Left colon (tissue), 2 donors: ENCODE measurements around the gene SULF2. TPM values are rescaled to one million over a fixed set of nuclear protein-coding genes. Genes with fewer than 3 reads are reported as not detected.
"Not testable (repeated sequence)": the region's sequence is repeated elsewhere in the genome, so short reads cannot be mapped to it uniquely, and the experiment has no call there.

Source experiments
- ATAC-seq: fragments of 200-7000 bp; cut with Tn5 transposase; one replicate; pipeline ENCODE4 v1.9.1; 2020; ENCODE audit warnings: mild to moderate bottlenecking, moderate library complexity
- DNase-seq, 2 donors: peaks; one replicate each; pipeline ENCODE4 v3.0.0-alpha.2; 2020
- intact Hi-C, 2 donors: fragments of 100-400 bp; cut with DNase I in 1 of 2; cut with micrococcal nuclease in 1 of 2; formaldehyde crosslinking; loops; one replicate each; pipeline versions ENCODE4 v1.11.2 to v1.14.0; 2022; cut with DNase I, micrococcal nuclease
- long read RNA-seq: library from polyadenylated mRNA; unstranded; transcript quantifications from one replicate; pipeline ENCODE4 v2.0.0, GENCODE V29; 2021
- total RNA-seq, 2 donors: library from RNA; stranded (reverse); fragmentation: NEBNext Ultra II Directional; extraction: Animal tissue kit (Norgen Biotek cat#: 25700); gene quantifications; one replicate each; pipeline ENCODE4 v1.2.1, GENCODE V29; 2021
- donor health status: DM: no; HTN: no; CAD: no.
- donor health status: DM: yes; HTN: yes; CAD: no.

Gene SULF2
- total RNA-seq: 100 to 1,000 TPM; 124 to 177 TPM
- long read RNA-seq, partial matches to known transcripts: 83 of 212 reads
- long read RNA-seq, other reads (novel, unspliced or antisense): 127 of 212 reads

GRCh38 chr20:47785311-47785853 is at the start of gene SULF2:
SULF2 (minus strand) TSS chr20:47785481; CDS start chr20:47757363, 28,118 bp downstream.
- DNase-seq (peak; percentile 59 to 79), ATAC-seq (peak; percentile 66)
- intact Hi-C loops: no loop called here

DNA sequence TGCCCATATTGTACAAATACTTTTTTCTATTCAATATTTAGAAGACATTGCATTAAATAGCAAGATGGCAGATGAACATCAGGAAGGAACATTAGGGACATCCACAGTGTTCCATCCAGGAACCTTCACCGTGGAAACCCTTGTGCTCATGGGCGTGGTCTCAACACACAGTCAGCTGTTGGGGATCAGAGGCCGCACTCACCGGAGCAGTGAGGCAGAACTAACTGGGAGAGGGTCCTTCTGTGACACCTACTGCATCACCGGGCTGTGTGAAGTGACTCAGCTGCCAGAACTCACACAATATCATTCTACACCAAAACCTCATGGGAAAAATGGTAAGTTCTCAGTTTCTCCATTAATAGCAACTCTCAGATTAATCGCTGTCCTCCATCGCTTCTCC is 46.4 kb upstream of the SULF2 start:
- DNase-seq, intact Hi-C loops, ATAC-seq: not testable (repeated sequence)

- DNase-seq, intact Hi-C loops, ATAC-seq: not testable (repeated sequence)
Measured at GRCh38 chr20:47826716-47827115, 41.4 kb upstream of the SULF2 start.

GRCh38 chr20:47826006-47826405 is 40.7 kb upstream of the SULF2 start:
- DNase-seq, ATAC-seq, intact Hi-C loops: not testable (repeated sequence)

- intact Hi-C loops: no loop called here
- no peak for ATAC-seq
- DNase-seq: no peak
Measured at GRCh38 chr20:47825011-47825762, 39.9 kb upstream of the SULF2 start.

DNA sequence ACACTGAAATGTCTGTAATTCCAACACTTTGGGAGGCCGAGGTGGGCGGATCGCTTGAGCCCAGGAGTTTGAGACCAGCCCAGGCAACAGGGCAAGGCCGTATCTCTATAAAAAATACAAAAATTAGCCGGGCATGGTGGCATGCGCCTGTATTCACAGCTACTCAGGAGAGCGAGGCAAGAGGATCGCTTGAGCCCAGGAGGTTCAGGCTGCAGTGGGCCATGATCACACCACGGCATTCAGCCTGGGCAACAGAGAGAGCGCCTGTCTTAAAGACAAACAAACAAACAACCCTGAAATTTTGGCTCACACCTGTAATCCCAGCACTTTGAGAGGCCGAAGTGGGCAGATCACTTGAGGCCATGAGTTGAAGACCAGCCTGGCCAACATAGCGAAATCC is 38.7 kb upstream of the SULF2 start:
- intact Hi-C loops, ATAC-seq: not testable (repeated sequence)

DNA sequence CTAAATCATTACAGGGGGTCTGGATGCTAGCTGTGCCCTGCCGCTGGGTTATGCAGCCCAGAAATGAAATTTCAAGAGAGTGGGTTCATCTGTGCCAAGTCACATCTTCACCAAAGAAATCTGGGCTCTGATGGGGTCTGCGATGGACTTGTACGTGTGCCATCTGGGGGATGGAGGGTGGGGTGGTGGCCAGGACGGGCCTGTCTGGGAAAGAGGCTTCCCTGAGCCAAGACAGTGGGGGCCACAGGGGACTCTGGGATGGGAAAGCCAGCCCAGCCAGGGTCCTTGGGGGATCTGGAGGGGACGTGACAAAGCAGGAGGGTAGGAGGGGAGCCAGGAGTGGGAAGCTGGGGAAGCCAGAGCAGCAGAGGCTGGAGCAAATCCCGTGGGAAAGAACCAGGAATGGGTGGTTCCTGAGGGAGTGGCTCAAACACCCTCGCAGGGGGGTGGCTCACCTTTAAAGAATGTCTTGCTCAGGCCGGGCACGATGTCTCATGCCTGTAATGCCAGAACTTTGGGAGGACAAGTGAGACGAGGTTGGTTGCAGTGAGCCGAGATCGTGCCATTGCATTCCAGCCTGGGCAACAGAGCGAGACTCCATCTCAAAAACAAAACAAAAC is 36.3 kb upstream of the SULF2 start:
- ATAC-seq: no peak
- intact Hi-C loops: no loop called here
- no peak for DNase-seq

More for the DNA sequence above, 38.7 kb upstream of the SULF2 start:
- not testable (repeated sequence) for DNase-seq

GRCh38 chr20:47818996-47819609 is 33.8 kb upstream of the SULF2 start:
- DNase-seq (no peak), ATAC-seq (no peak)
- intact Hi-C loops: no loop called here

DNA sequence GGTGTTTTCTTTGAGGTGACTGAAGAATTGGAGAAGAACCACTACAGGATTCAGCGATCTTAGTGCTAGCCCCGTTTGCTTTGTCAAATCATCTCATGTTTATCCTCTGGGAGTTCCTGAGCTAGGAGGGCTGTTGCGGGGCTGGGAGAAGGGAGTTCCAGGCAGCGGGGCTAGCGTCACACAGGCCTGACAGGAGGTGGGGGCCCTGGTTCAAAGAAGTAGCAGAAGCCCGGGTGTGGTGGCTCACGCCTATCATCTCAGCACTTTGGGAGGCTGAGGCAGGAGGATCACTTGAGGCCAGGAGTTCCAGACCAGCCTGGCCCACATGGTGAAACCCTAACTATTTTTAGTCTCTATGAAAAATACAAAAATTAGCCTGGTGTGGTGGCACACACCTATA is 33.2 kb upstream of the SULF2 start:
- no peak for ATAC-seq
- no peak for DNase-seq
- intact Hi-C loops: no loop called here

- intact Hi-C loops: no loop called here
- DNase-seq: no peak
- ATAC-seq: no peak
Measured at GRCh38 chr20:47818016-47818415, 32.7 kb upstream of the SULF2 start.

- ATAC-seq: no peak
- no peak for DNase-seq
- intact Hi-C loops: no loop called here
Measured at GRCh38 chr20:47817573-47817972, 32.3 kb upstream of the SULF2 start.

DNA sequence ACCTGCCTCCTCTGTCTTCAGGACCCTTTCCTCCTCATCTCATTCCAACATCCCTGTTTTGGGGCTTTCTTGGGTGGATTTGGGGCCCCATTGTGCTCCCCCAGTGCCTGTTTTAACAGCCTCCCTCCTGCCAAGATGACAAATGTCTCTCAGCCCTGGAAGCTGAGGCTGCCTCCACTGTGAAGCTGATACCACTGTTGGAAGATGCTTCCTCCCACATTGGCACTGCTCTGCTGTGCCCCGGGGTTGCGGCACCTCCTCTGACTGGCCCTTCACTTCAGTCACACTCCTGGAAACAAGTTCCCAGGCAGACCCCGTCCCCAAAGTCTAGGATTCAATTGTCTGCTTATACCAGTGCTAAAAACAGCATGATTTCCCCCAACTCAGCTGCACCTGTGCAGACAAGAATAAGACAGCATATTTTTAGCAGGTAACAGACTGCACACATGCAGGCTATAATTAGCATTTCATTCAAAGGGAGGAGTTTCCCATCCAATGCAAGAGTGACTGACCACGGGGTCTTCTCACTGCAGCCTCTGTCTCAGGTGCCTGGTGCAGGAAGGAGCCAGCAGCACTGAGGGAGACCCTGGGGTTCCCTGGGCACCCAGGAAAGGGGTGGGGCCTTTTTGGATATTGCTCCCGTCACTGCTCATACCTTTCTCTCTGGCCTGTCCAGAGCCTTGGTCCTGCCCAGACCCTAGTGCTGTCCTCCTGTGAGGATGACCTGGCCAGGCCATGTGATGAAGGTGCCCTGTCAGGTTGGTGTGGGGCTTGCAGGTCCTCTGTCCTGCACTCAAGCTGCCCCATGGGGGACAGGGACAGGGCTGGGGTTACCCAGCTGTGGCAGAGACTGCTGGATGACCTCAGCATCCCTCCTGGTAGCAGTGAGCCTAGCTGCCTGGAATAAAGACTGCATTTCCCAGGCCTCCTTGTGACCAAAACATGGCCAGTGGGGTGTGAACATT is 31.5 kb upstream of the SULF2 start:
- DNase-seq (no peak), ATAC-seq (no peak)
- intact Hi-C loops: no loop called here

- no peak for ATAC-seq
- DNase-seq: peak in 1 of 2 donors; percentile 9
- intact Hi-C loops: no loop called here
Measured at GRCh38 chr20:47815866-47816265, 30.6 kb upstream of the SULF2 start.

DNA sequence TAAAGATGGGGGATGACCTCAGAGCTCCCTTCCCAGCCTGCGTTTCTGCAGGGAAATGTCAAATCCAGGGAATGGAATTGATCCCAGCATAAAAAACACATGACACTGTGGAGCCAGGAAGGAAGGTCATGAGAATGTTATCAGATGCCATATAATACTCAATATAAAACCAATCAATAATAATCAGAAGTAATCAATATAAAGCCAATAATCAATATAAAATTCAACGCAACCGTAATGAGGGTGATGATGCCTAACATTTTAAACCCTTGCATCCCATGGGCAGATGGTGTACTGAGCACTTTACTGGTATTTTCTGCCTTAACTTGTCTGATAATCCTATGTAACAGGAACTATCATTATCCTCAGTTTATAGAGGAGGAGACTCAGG is 30.1 kb upstream of the SULF2 start:
- no peak for DNase-seq
- ATAC-seq: no peak
- intact Hi-C loops: no loop called here

DNA sequence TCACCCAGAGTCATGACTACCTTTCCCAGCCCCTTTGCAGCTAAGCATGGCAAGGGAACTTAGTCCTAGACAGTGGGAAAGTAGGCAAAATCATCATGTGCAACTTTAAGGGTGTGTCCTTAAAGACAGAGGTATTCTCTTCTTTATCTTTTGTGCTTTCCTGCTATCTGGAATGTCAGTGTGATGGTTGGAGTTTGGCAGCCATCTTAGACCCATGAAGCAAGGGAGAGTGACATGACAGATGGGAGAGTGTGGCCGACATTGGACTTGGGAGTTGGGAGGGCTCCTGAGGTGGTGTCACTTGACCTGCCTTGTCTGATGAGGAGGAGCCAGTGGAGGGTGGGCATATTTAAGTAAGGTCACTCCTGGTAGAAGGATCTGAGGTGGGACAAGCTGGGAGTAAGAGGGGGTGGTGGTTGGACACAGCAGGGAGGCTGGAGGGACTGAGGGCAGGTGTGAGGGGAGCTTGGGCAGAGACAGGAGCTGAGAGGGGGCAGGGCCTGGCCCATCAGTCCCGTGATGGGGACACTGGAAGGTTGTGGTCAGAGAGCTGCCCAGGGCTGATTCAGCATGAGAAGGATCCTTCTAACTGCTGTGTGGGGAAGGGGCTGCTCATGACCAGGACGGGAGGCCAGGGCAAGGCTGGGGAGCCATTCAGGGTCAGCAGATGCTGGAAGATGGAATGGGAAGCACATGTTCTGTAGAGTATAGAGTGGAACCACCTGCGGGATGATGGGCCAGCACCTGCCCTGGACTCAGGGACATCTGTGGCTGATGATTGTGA is 29.5 kb upstream of the SULF2 start:
- DNase-seq: no peak
- intact Hi-C loops: no loop called here
- ATAC-seq: no peak

DNA sequence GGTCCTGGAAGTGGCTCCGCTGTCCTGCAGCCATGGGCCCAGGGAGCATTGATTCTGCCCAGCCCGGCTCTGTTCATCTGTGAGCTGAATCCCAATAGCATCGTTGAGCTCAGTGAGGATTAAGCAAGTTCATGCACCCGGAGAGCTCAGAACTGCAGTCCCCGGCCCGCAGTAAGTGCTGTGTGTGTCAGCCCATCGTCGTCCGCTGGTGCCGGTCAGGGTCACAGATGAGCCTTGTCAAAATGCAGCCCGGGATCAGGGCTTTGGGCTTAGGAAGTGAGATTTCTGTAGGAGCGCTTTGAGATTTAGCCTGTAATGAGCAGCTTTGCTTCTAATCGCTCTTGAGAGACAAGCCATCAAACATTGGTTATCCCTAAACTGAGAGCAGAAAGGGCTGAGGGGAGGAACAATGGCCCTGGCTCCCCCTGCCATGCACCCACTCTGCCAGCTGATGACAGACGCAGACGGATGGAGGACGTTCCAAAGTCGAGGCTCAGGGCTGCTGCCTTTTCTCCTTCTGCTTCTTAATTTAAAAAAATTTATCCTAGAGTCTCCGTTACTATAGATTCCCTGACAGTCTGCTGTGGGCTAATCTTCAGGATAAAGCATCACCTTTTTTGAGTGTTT is 25.6 kb upstream of the SULF2 start:
- DNase-seq: no peak

GRCh38 chr20:47810116-47810677 is 24.9 kb upstream of the SULF2 start:
- DNase-seq (no peak), ATAC-seq (no peak)
- intact Hi-C loops: no loop called here

More for the DNA sequence above, 25.6 kb upstream of the SULF2 start:
- ATAC-seq: no peak
- intact Hi-C loops: no loop called here
